HG03460 (cell line): Measurements from ENCODE around the gene OR2A14.
"Not testable (repeated sequence)": the region's sequence is repeated elsewhere in the genome, so short reads cannot be mapped to it uniquely, and the experiment has no call there.

ENCODE experiments used
- ATAC-seq: cut with Tn5 transposase; IDR thresholded peaks from one replicate; pipeline ENCODE4 v1.9.1; 2021; ENCODE audit not compliant: unreplicated experiment

The OR2A14 gene, protein sequence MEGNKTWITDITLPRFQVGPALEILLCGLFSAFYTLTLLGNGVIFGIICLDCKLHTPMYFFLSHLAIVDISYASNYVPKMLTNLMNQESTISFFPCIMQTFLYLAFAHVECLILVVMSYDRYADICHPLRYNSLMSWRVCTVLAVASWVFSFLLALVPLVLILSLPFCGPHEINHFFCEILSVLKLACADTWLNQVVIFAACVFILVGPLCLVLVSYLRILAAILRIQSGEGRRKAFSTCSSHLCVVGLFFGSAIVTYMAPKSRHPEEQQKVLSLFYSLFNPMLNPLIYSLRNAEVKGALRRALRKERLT

DNA sequence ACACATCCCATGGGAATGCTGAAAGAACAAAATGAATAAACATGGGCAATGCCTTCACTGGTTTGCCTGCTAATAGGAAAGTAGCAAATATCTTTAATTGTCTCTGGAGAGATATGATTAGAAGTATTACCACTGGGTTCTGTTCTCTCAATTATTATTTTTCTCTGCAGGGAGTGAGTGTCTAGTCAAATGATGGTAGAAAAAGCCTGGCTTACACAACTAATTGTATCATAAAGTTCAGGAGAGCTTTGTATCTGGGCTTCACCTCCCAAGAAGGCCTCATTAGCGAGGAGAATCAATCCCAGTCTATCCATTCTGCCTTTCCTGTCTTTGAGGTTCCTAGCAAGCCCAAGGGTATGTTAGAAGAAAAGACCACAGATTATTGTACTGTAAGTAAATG is at the start of gene OR2A14:
Gene OR2A14, plus strand, starts transcription at position 301 of the 400 bp plus-strand sequence. CDS start 5,937 bp downstream, outside the sequence.
- no peak for ATAC-seq

DNA sequence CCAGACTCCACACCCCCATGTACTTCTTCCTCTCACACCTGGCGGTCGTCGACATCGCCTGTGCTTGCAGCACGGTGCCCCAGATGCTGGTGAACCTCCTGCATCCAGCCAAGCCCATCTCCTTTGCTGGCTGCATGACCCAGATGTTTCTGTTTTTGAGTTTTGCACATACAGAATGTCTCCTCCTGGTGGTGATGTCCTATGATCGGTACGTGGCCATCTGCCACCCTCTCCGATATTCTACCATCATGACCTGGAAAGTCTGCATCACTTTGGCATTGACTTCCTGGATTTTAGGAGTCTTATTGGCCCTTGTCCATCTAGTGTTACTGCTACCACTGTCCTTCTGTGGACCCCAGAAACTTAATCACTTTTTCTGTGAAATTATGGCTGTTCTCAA is 48.6 kb upstream of the OR2A14 start:
- no peak for ATAC-seq

- no peak for ATAC-seq
Measured at GRCh38 chr7:144085978-144086377, 37.0 kb upstream of the OR2A14 start, which contains the start of gene OR2A12. OR2A12 (plus strand) TSS chr7:144086278; CDS start chr7:144095108, 8,830 bp downstream.

- no peak for ATAC-seq
Measured at GRCh38 chr7:144086730-144087129, 36.2 kb upstream of the OR2A14 start.

DNA sequence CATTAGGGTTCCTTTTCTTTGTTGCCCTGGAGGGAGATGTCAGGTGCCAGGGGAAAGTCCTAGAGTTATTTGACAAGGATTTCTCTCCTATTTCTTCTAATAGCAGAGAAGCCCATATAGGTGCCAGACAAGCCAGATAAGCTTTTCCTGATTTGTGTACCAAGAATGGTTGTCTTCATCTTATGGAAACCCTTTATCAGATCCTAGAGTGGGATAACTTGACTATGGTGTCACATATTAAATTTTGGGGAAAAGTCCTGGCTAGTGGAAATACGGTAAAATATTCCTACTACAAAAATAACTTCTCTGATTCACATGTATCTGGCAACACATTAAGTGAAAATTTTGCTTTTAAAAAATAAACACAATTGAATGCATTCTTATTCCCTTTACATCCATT is 35.7 kb upstream of the OR2A14 start:
- ATAC-seq = no peak

GRCh38 chr7:144090667-144091066 is 32.3 kb upstream of the OR2A14 start:
- no peak for ATAC-seq

DNA sequence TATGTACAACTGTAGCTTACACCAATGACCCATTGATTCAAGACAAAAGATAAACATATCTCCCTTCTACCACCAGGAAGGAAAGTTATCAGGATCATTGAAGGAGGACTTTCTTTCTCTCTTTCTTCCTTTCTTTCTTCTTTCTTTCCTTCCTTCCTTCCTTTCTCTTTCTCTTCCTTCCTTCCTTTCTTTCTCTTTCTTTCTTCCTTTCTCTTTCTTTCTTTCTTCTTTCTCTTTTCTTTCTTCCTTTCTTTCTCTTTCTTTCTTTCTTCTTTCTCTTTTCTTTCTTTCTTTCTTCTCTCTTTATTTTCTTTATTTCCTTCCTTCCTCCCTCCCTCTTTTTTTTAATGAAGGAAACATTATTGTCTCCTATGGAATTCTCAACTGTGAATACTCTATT is 24.2 kb upstream of the OR2A14 start:
- ATAC-seq = no peak

DNA sequence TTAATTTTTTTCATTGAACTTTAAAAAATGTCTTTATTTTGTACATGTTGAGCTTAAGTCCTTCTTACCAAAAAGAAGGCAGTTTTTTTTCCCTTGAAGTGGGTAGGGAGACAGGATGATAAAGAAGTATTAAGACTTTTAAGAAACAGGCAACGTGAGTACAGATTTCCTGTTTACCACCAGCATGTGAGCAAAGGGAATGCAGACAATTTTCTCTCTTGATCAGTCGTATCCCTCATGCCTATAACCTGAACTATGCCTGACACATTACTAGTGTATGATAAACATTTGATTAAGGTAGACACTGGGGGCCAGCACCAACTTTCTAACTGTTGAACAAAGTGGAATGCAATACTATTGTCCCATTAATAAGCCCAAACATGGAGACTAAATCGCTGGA is 22.4 kb upstream of the OR2A14 start:
- ATAC-seq = no peak

GRCh38 chr7:144102041-144102440 is 20.9 kb upstream of the OR2A14 start:
- ATAC-seq = no peak

- ATAC-seq = no peak
Measured at GRCh38 chr7:144105211-144105610, 17.8 kb upstream of the OR2A14 start.

GRCh38 chr7:144109283-144109682 is 13.7 kb upstream of the OR2A14 start, which contains the start of gene OR2A2:
OR2A2 (plus strand) TSS chr7:144109583; CDS start chr7:144109583, 0 bp downstream.
- ATAC-seq = no peak

- ATAC-seq = no peak
Measured at GRCh38 chr7:144110272-144110671, 12.7 kb upstream of the OR2A14 start.

- ATAC-seq = no peak
Measured at GRCh38 chr7:144113651-144114050, 9.3 kb upstream of the OR2A14 start.

- ATAC-seq = no peak
Measured at GRCh38 chr7:144118341-144118740, 4.6 kb upstream of the OR2A14 start.

GRCh38 chr7:144127714-144128334 is 4.8 kb downstream of the OR2A14 start:
- peak; percentile 100 for ATAC-seq

DNA sequence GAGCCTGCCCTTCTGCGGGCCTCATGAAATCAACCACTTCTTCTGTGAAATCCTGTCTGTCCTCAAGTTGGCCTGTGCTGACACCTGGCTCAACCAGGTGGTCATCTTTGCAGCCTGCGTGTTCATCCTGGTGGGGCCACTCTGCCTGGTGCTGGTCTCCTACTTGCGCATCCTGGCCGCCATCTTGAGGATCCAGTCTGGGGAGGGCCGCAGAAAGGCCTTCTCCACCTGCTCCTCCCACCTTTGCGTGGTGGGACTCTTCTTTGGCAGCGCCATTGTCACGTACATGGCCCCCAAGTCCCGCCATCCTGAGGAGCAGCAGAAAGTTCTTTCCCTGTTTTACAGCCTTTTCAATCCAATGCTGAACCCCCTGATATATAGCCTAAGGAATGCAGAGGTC is 6.6 kb downstream of the OR2A14 start:
- ATAC-seq = not testable (repeated sequence)

- no peak for ATAC-seq
Measured at GRCh38 chr7:144130730-144131129, 7.8 kb downstream of the OR2A14 start.

- no peak for ATAC-seq
Measured at GRCh38 chr7:144132262-144132661, 9.3 kb downstream of the OR2A14 start.

DNA sequence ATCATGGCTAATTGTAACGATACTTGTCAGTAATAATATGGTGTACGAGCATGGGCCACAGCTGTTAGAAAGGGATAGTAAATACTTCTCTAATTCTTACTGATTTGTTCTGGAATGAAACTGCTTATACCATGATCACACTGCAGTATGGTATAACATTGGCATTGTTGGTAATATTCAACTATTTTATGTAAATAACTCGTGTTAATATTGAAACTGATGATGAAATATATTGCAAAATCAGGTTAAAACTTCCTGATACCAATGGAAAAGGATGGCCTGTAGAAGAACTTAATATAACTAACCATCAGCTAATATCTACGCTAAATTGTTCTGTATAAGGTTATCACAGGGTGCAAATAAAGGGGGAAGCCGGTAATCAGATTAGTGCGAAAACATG is 10.3 kb downstream of the OR2A14 start:
- ATAC-seq = no peak

DNA sequence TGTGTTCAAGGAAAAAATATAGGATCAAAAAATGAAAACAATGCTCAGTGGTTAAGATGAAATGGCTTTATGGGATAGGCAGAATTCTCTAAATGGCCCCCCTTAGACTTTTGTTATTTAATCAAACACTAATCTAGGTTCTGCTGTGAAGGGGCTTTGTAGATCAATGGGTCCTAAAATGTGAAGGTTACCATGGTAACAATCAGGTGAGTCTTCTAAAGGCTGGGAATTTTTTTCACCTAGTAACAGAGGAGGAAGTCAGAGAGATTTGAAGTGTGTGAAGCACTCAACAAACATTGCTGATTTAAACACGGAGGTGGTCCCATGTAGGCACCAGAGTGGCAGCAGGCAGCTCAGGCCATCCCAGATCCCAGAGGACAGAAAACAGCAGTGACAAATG is 11.1 kb downstream of the OR2A14 start:
- no peak for ATAC-seq

DNA sequence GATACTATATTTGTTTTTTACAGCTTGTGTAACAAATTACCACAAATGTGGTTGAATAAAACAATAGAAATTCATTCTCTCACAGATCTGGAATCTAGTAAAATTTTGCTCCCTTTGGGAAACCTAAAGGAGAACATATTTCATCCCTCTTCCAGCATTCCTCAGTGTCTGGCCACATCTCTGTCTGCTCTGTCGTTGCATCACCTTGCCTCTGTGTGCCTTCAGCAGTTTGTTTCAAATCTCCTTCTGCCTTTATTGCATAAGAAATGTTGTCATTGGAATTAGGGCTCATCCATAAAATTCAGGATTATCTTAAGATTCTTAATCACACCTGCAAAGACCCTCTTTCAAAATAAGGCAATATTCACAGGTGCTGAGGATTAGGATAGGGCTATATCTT is 14.5 kb downstream of the OR2A14 start:
- ATAC-seq = no peak

DNA sequence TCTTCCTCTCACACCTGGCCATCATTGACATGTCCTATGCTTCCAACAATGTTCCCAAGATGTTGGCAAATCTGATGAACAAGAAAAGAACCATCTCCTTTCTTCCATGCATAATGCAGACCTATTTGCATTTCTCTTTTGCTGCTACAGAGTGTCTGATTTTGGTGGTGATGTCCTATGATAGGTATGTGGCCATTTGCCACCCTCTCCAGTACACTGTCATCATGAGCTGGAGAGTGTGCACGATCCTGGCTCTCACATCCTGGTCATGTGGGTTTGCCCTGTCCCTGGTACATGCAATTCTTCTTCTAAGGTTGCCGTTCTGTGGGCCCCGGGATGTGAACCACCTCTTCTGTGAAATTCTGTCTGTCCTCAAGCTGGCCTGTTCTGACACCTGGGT is 19.2 kb downstream of the OR2A14 start:
- no peak for ATAC-seq

DNA sequence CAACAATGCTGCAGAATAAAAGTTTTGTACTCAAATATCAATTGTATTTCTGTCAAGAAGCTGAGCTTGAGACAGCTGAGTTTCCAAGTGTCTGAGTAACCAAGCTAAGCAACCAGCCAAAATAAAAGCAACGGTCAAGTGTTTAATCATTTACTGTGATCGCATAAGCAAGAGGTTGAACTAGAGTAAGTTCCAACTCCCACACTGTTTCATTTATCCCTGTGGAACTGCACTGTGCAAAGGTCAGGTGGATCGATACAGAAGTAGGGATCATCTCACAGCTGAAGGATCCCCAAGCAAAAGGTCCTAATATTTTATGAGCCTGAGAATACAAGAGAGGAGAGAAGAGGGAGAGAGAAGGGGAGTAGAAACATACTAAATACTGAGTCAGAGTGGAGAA is 21.4 kb downstream of the OR2A14 start:
- no peak for ATAC-seq
